Mucosa of rectum (tissue), 2 donors: ENCODE measurements around the gene SMAD3.
A peak's percentile ranks its signal among the peaks of the same experiment; 100 is the strongest.

ENCODE experiments used
- H3K27ac ChIP-seq, 2 donors: one replicate each; pipeline ENCODE4 v1.7.0; 2013; ENCODE audit warnings: inconsistent platforms in 2 of 2, low read depth in 2 of 2, low read length in 2 of 2
- H3K27me3 ChIP-seq, 2 donors: one replicate each; pipeline ENCODE4 v1.7.0; 2013; ENCODE audit warnings: low read length in 2 of 2; ENCODE audit not compliant: control insufficient read depth in 2 of 2, insufficient read depth in 2 of 2
- H3K36me3 ChIP-seq, 2 donors: one replicate each; pipeline ENCODE4 v1.7.0; 2013; ENCODE audit warnings: low read length in 2 of 2; ENCODE audit not compliant: control insufficient read depth in 2 of 2, insufficient read depth in 2 of 2
- H3K4me1 ChIP-seq, 2 donors: one replicate each; pipeline ENCODE4 v1.7.0; 2013; ENCODE audit warnings: low read length in 2 of 2, mild to moderate bottlenecking in 1 of 2; ENCODE audit not compliant: control insufficient read depth in 2 of 2, insufficient read depth in 2 of 2
- H3K4me3 ChIP-seq, 2 donors: one replicate each; pipeline ENCODE4 v1.7.0; 2013; ENCODE audit warnings: low read length in 2 of 2
- H3K9ac ChIP-seq, 2 donors: one replicate each; pipeline ENCODE4 v1.7.0; 2013; ENCODE audit warnings: low read length in 2 of 2, low read depth in 1 of 2, mild to moderate bottlenecking in 1 of 2
- H3K9me3 ChIP-seq, 2 donors: one replicate each; pipeline ENCODE4 v1.7.0; 2013; ENCODE audit warnings: low read length in 2 of 2; ENCODE audit not compliant: control insufficient read depth in 2 of 2
- donor health status: healthy.
- donor health status: Normal muscosa, but diverticular disease.

The SMAD3 gene

DNA sequence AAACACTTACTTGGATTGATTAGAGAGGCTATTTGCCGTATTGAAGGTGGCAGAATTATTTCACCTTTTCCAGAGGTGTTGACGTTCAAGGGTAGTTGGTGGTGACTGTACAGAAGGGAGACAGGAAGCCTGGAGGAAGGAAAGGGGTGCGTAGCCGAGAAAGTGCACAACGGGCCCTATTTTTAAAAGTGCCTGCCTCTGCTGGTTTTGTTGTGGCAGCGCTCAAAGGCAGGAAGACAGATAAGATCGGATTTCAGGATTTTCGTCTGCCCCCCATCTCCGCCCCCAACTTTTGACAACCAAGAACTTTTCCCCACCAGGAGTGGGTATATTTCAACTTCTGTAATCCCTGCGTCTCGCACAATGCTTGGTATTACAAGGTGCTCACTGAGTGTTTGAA is 38.5 kb downstream of the SMAD3 start:
- H3K27ac ChIP-seq = no peak overlapping the region
- no peaks in the 10 kb centered on the region for H3K36me3 ChIP-seq
- no peak overlapping the region for H3K4me3 ChIP-seq
- H3K9me3 ChIP-seq = no peaks in the 10 kb centered on the region
- H3K4me1 ChIP-seq = peaks cover 41 to 54% of the 10 kb centered on the region in 2 donors
- no peak overlapping the region for H3K9ac ChIP-seq
- no peaks in the 10 kb centered on the region for H3K27me3 ChIP-seq

DNA sequence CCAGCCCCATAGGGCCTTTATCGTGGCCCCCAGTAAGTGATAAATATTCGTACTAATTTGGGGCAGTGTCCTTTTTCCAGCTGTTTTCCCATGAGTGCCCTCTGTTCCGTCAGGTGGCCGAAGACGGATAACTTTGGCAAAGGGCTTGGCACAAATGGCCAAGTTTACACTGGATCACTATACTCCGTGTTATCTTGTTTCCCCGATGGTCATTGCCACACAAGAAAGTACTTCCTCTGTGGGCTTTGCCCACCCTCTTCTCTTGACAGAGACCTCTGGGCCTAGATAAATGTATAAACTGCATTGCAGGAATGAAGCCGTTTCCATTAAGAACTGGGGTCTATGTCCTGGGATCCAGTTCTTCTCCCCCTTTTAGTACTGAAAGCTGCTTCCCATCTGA is 39.1 kb downstream of the SMAD3 start:
- Histone ChIP-seq H3K27ac (peak overlapping the region; percentile 60 to 78), H3K9ac (no peak overlapping the region), H3K9me3 (no peaks in the 10 kb centered on the region), H3K4me3 (no peak overlapping the region), H3K4me1 (peaks cover 43 to 57% of the 10 kb centered on the region in 2 donors), H3K27me3 (no peaks in the 10 kb centered on the region), H3K36me3 (no peaks in the 10 kb centered on the region)

- Histone ChIP-seq H3K27me3 (no peaks in the 10 kb centered on the region), H3K36me3 (no peaks in the 10 kb centered on the region), H3K27ac (peak overlapping the region; percentile 70 to 78), H3K9me3 (no peaks in the 10 kb centered on the region), H3K4me3 (no peak overlapping the region), H3K9ac (peak overlapping the region in 1 of 2 donors; percentile 14), H3K4me1 (peaks cover 43 to 62% of the 10 kb centered on the region in 2 donors)
These were observed 39.9 kb downstream of the SMAD3 start for GRCh38 chr15:67105065-67105951.

DNA sequence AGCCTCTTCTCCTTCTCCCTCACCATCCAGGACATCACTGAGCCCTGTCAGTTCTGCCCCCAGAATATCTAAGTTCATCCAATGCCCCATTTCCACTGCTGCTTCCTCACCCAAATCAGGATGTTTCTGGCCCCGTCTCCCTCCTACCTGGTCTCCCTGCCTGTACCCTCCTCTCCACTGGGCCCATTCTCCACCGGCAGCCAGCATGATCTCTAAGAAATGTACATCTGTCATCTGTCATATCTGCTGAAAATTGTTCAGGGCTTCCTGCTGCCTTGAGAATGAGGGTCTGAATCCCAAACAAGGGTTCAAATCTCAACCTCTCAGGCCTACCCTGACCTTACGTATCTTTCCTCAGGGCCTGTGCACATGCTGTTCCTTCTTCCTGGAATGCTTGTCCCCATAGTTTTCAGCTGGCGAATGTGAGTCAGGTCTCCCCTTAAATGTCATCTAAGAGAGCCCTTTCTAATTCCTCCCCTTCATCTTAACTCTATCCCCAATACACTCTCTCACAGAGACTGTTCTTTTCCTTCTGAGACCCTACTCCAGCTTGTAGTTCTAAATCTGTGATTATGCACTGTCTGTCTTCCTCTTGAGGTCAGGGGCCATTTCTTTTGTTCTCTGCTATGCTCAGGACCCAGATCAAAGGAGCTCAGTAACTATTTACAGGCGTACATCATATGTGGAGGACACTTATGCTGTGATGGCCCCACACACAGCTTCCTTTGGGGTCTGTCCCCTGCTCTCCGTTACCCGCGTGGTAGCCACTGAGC is 40.8 kb downstream of the SMAD3 start:
- Histone ChIP-seq H3K9ac (peak overlapping the region in 1 of 2 donors; percentile 14), H3K4me1 (peaks cover 38 to 62% of the 10 kb centered on the region in 2 donors)

DNA sequence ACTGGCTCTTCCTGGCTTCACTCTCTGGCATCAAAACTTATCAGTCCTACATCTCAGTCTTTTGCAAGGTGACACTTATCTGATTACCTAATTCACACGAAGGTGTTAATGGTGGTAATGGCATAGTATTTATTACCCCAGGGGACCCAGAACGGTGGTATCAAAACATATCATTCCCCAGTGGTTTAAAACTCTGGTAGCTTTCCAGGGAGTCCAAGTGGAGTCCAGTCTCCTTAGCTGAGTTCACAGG is 41.3 kb downstream of the SMAD3 start:
- peak overlapping the region; percentile 70 to 78 for H3K27ac ChIP-seq
- H3K4me1 ChIP-seq = peaks cover 37 to 58% of the 10 kb centered on the region in 2 donors
- H3K27me3 ChIP-seq = no peaks in the 10 kb centered on the region
- no peaks in the 10 kb centered on the region for H3K36me3 ChIP-seq
- H3K9ac ChIP-seq = peak overlapping the region in 1 of 2 donors; percentile 2
- H3K9me3 ChIP-seq = no peaks in the 10 kb centered on the region
- no peak overlapping the region for H3K4me3 ChIP-seq

More for the DNA sequence above, 40.8 kb downstream of the SMAD3 start:
- H3K4me3 ChIP-seq = no peak overlapping the region
- peak overlapping the region; percentile 70 to 78 for H3K27ac ChIP-seq
- H3K9me3 ChIP-seq = no peaks in the 10 kb centered on the region
- no peaks in the 10 kb centered on the region for H3K36me3 ChIP-seq
- H3K27me3 ChIP-seq = no peaks in the 10 kb centered on the region

DNA sequence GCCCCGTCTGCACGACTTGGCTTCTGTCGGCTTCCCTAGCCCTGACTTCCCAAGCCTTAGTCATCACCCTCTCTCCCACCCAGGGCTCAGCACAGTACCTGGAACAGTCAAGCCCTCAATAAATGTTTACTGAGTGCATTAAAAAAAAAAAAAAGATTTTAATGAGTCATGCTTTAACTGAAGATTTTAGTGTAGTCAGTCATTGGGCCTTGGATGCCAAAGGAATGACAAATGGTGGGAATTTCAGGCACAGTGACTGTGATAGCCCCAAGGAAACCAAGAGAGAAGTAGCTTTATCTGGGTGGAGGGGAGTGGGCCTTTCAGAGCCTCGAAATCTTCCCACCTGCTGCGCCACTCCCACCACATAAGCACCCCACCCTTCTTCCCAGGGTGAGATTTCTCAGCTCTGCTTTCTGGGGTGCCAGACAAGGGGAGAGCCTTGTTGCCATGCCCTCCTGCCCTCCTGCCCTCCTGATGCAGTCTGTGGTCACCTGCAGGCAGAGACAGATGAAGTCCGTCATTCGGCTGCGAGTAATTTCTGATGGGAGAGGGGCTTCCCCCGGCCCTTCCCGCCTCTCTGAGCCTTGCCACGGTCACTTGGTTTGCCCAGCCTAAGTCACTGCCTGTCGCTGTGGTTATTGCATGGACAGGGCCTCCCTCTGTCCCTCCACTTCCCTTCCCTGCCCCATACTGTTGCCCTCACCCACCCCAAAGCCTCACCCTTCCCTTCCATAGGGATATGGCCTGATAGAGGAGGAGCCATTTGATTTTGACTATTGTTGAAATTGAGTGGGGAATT is 41.8 kb downstream of the SMAD3 start:
- Histone ChIP-seq H3K27me3 (no peaks in the 10 kb centered on the region), H3K9me3 (no peaks in the 10 kb centered on the region), H3K4me1 (peaks cover 33 to 58% of the 10 kb centered on the region in 2 donors), H3K4me3 (no peak overlapping the region), H3K36me3 (no peaks in the 10 kb centered on the region), H3K27ac (peak overlapping the region; percentile 78 to 79), H3K9ac (peak overlapping the region in 1 of 2 donors; percentile 30)

DNA sequence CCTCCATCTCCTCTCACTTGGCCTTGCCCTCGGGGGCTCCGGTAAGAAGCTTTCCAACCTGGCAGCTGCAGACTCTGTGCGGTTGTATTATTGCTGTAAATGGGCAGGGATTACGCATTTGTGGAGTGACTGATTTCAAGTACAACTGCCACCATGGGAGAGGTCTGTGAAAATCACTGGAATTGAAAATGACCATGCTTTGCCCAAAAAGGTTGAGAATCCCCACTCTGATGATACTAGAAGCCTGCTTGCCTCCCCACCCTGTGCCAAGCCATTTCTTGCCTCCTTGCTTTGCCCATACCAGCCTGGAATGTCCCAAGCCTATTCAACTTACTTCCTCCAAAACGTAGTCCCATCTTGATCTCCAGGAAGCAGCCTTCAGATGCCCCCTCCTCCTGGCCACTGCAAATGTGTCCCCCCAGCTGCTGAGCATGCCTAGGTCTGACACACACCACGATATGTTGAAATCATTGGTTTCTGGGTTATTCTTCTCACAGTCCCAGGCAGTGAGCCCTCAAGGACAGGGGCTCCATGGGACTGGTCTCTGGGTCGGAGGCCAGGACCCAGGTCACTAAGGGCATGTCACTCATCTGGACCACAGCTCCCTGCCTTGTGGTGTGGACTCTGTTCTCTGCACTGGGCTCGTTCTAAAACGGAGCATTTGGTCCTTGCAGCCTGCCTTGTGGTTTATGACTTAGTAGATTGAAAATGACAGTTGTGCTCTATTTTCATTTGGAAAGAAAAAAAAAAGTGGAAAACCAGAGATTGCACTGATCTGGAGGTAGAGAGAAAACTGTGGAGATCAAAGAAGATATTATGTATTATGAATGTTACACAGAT is 42.9 kb downstream of the SMAD3 start:
- Histone ChIP-seq H3K4me3 (no peak overlapping the region), H3K36me3 (no peaks in the 10 kb centered on the region), H3K9ac (no peak overlapping the region), H3K9me3 (no peaks in the 10 kb centered on the region), H3K4me1 (peaks cover 33 to 54% of the 10 kb centered on the region in 2 donors), H3K27ac (peak overlapping the region in 1 of 2 donors; percentile 24), H3K27me3 (no peaks in the 10 kb centered on the region)

GRCh38 chr15:67109141-67110034 is 44.0 kb downstream of the SMAD3 start:
- Histone ChIP-seq H3K4me3 (no peak overlapping the region), H3K4me1 (peaks cover 32 to 52% of the 10 kb centered on the region in 2 donors), H3K9me3 (no peaks in the 10 kb centered on the region), H3K9ac (no peak overlapping the region), H3K36me3 (no peaks in the 10 kb centered on the region), H3K27me3 (no peaks in the 10 kb centered on the region), H3K27ac (peak overlapping the region; percentile 37 to 45)

GRCh38 chr15:67110361-67110781 is 45.0 kb downstream of the SMAD3 start:
- H3K9ac ChIP-seq = no peak overlapping the region
- peaks cover 30 to 46% of the 10 kb centered on the region in 2 donors for H3K4me1 ChIP-seq
- H3K27ac ChIP-seq = peak overlapping the region; percentile 37 to 45
- H3K27me3 ChIP-seq = no peaks in the 10 kb centered on the region
- H3K36me3 ChIP-seq = no peaks in the 10 kb centered on the region
- no peaks in the 10 kb centered on the region for H3K9me3 ChIP-seq
- H3K4me3 ChIP-seq = no peak overlapping the region
